ENCODE measurements around the gene PCSK6. TPM values are rescaled to one million over a fixed set of nuclear protein-coding genes. Genes with fewer than 3 reads are reported as not detected.

The PCSK6 gene
- polyA plus RNA-seq, 3 donors: 0.05 to 0.10 TPM; not detected in 1

DNA sequence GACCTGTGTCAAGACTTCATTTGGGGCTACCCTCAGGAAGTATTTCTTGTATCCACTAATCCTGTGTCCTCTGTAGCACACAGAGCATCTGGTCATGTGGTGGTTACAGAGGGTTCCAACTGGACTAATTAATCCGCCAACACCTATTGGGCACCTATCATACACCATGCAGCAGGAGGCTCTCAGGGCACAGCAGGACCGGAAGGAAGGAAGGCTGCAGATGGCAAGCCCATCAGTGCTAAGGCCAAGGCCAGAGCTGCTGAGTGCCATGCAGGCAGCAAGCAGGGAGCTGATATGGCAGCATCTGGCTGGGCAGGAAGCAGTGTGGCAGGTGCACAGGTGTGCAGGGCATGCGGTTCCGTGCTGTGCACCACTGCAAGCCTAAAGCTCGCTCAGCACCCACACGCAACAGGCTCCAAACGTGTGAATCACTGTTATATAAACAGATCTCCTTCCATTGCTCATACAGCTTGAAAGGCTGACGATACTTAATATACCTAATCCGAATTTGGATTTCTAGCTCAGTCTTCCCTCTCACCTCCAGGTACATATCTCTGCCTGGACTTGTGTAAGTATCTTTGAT lies 130.1 kb downstream of the PCSK6 start:
- H3K9me3 ChIP-seq (replicated peaks in 1 of 2; ENCODE audit: control insufficient read depth in 1 of 2, insufficient read depth in 1 of 2, low read length in 2 of 2): no peaks in the 10 kb centered on the region
- DNase-seq: no peak
- no peaks in the 10 kb centered on the region for H3K4me1 ChIP-seq (ENCODE audit: control insufficient read depth in 1 of 2, insufficient read depth in 2 of 2, low read length in 2 of 2)
- no peaks in the 10 kb centered on the region for H4K20me1 ChIP-seq (ENCODE audit: insufficient read depth, low read length)
- TF ChIP-seq, protein P1, sequence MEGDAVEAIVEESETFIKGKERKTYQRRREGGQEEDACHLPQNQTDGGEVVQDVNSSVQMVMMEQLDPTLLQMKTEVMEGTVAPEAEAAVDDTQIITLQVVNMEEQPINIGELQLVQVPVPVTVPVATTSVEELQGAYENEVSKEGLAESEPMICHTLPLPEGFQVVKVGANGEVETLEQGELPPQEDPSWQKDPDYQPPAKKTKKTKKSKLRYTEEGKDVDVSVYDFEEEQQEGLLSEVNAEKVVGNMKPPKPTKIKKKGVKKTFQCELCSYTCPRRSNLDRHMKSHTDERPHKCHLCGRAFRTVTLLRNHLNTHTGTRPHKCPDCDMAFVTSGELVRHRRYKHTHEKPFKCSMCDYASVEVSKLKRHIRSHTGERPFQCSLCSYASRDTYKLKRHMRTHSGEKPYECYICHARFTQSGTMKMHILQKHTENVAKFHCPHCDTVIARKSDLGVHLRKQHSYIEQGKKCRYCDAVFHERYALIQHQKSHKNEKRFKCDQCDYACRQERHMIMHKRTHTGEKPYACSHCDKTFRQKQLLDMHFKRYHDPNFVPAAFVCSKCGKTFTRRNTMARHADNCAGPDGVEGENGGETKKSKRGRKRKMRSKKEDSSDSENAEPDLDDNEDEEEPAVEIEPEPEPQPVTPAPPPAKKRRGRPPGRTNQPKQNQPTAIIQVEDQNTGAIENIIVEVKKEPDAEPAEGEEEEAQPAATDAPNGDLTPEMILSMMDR (IDR thresholded peaks at IDR 0.05): no peak
- intact Hi-C loops (cut with micrococcal nuclease): no loop called here
- H3K27me3 ChIP-seq (ENCODE audit: control insufficient read depth in 2 of 2, insufficient read depth in 2 of 2, low read length in 2 of 2): peaks cover 0 to 2% of the 10 kb centered on the region in 2 donors
- H3K79me2 ChIP-seq (ENCODE audit: insufficient read depth, low read length): no peaks in the 10 kb centered on the region
- no peak overlapping the region for H3K9ac ChIP-seq (ENCODE audit: insufficient read depth, low read length, poor library complexity, severe bottlenecking)
- H2AFZ ChIP-seq (ENCODE audit: insufficient read depth, low read depth, low read length, poor library complexity, severe bottlenecking): no peak overlapping the region
- 87% methylated on average over 8 of the region's 9 CpGs for WGBS (ENCODE audit: insufficient coverage)
- Mint-ChIP-seq H3K9me3 (peaks cover 0 to 3% (median 0%) of the 10 kb centered on the region in 7 donors), H3K4me3 (no peak overlapping the region), H3K27me3 (ENCODE audit: low read depth in 3 of 3) (peaks cover 14 to 21% (median 19%) of the 10 kb centered on the region in 3 donors), H3K36me3 (no peaks in the 10 kb centered on the region), H3K27ac (peak overlapping the region in 1 of 7 donors; percentile 63), H3K4me1 (no peaks in the 10 kb centered on the region)
- H3K4me2 ChIP-seq (replicated peaks; ENCODE audit: extremely low read depth, low read length, poor library complexity, severe bottlenecking): no peak overlapping the region
- no peaks in the 10 kb centered on the region for H3K36me3 ChIP-seq (replicated peaks in 1 of 2; ENCODE audit: control insufficient read depth in 1 of 2, insufficient read depth in 2 of 2, low read length in 2 of 2)
- H3K4me3 ChIP-seq (replicated peaks in 1 of 3; ENCODE audit: low read depth in 2 of 3, low read length in 3 of 3): no peak overlapping the region
- H3K27ac ChIP-seq (ENCODE audit: low read depth in 1 of 2, low read length in 2 of 2): no peak overlapping the region

DNA sequence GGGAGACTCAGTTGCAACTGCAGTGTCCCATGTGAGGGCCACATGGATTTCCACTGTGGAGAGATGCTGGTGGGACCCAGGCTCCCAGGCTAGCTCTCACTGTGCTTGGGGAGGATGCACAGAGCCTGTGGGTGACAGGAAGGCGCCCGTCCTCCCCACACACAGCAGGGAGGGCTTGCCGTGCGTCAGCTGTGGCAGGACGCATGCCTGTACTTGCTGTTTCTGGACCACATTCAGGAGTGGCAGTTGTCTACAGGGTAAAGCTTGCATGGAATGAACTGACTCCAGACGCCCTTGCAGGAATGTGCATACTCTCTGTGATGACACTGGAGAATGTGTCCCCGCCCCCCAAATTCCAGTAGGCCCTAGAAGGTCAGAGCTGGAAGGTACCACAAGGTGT lies 130.6 kb downstream of the PCSK6 start:
- DNase-seq: no peak
- no peaks in the 10 kb centered on the region for H4K20me1 ChIP-seq (ENCODE audit: insufficient read depth, low read length)
- no peak overlapping the region for H3K9ac ChIP-seq (ENCODE audit: insufficient read depth, low read length, poor library complexity, severe bottlenecking)
- intact Hi-C loops (cut with micrococcal nuclease): no loop called here
- H3K9me3 ChIP-seq (replicated peaks in 1 of 2; ENCODE audit: control insufficient read depth in 1 of 2, insufficient read depth in 1 of 2, low read length in 2 of 2): no peaks in the 10 kb centered on the region
- TF ChIP-seq, protein P1 (IDR thresholded peaks at IDR 0.05): no peak
- no peaks in the 10 kb centered on the region for H3K36me3 Mint-ChIP-seq
- no peaks in the 10 kb centered on the region for H3K4me1 ChIP-seq (ENCODE audit: control insufficient read depth in 1 of 2, insufficient read depth in 2 of 2, low read length in 2 of 2)
- no peak overlapping the region for H3K27ac ChIP-seq (ENCODE audit: low read depth in 1 of 2, low read length in 2 of 2)
- H3K27me3 ChIP-seq (ENCODE audit: control insufficient read depth in 2 of 2, insufficient read depth in 2 of 2, low read length in 2 of 2): peaks cover 0 to under 1% of the 10 kb centered on the region in 2 donors
- H2AFZ ChIP-seq (ENCODE audit: insufficient read depth, low read depth, low read length, poor library complexity, severe bottlenecking): no peak overlapping the region
- H3K4me3 ChIP-seq (replicated peaks in 1 of 3; ENCODE audit: low read depth in 2 of 3, low read length in 3 of 3): no peak overlapping the region
- H3K27me3 Mint-ChIP-seq (ENCODE audit: low read depth in 3 of 3): peaks cover 14 to 23% (median 17%) of the 10 kb centered on the region in 3 donors
- no peaks in the 10 kb centered on the region for H3K36me3 ChIP-seq (replicated peaks in 1 of 2; ENCODE audit: control insufficient read depth in 1 of 2, insufficient read depth in 2 of 2, low read length in 2 of 2)
- 92% methylated on average over 6 of the region's 7 CpGs for WGBS (ENCODE audit: insufficient coverage)
- H3K4me1 Mint-ChIP-seq: no peaks in the 10 kb centered on the region
- H3K9me3 Mint-ChIP-seq: peaks cover 0 to 3% (median 0%) of the 10 kb centered on the region in 7 donors
- H3K27ac Mint-ChIP-seq: no peak overlapping the region
- no peak overlapping the region for H3K4me2 ChIP-seq (replicated peaks; ENCODE audit: extremely low read depth, low read length, poor library complexity, severe bottlenecking)
- no peaks in the 10 kb centered on the region for H3K79me2 ChIP-seq (ENCODE audit: insufficient read depth, low read length)
- no peak overlapping the region for H3K4me3 Mint-ChIP-seq

All from CD14-positive monocyte (primary cell).